ENCODE results near the gene MTPN. TPM values are rescaled to one million over a fixed set of nuclear protein-coding genes. Genes with fewer than 3 reads are reported as not detected.

The MTPN gene
- total and polyA plus RNA-seq, 10 of the 15 experiments (the other 5 are each of a cell fraction or from before 2014, with no cell fraction given), result 38.7 to 146 (median 85.4) TPM

- ChIA-PET SMC1A (ENCODE audit: uncharacterized antibody, unreplicated experiment) (interaction anchor here (1.4 to 2.4 kb wide), 6 partner anchors 10 to 39 kb away, joined by 3 to 7 read pairs (median 4); no protein-coding TSS in a partner anchor), CTCF (interaction anchor here (1.0 to 3.2 kb wide), 4 partner anchors 8 to 199 kb away, joined by 3 to 13 read pairs (median 3); no protein-coding TSS in a partner anchor), POLR2A (interaction anchor here (1.5 kb wide), 1 partner anchor 13 kb away, joined by 3 read pairs; no protein-coding TSS in a partner anchor), RAD21 (ENCODE audit: unreplicated experiment) (interaction anchor here (1.1 to 1.3 kb wide), 3 partner anchors 18 to 58 kb away, joined by 3 to 4 read pairs (median 4); no protein-coding TSS in a partner anchor)
- no peak for ATAC-seq
- Histone ChIP-seq H3K4me2 (ENCODE audit: control insufficient read depth, insufficient read depth) (no peak overlapping the region), H3K27me3 (replicated peaks in 1 of 2; ENCODE audit: control insufficient read depth in 2 of 2, insufficient read depth in 2 of 2, low read length in 1 of 2) (no peaks in the 10 kb centered on the region), H3K9me3 (replicated peaks; ENCODE audit: control insufficient read depth, insufficient read depth, low read length) (no peaks in the 10 kb centered on the region; the same call in 2 of the 3 replicates), H3K4me3 (no peak overlapping the region), H3K79me2 (ENCODE audit: control insufficient read depth, insufficient read depth, low read length) (no peaks in the 10 kb centered on the region), H3K36me3 (ENCODE audit: control insufficient read depth in 2 of 2, insufficient read depth in 2 of 2, low read length in 1 of 2) (no peaks in the 10 kb centered on the region), H3K9ac (ENCODE audit: control insufficient read depth, insufficient read depth, low read length) (no peak overlapping the region), H3K27ac (ENCODE audit: control insufficient read depth, insufficient read depth) (no peak overlapping the region), H2AFZ (ENCODE audit: control insufficient read depth, low read depth, low read length) (no peak overlapping the region), H3K4me1 (ENCODE audit: control insufficient read depth, insufficient read depth, low read length) (no peaks in the 10 kb centered on the region), H4K20me1 (ENCODE audit: control insufficient read depth, insufficient read depth) (no peaks in the 10 kb centered on the region)
- no peak for TF ChIP-seq RFX5 (IDR thresholded peaks at IDR 0.05; ENCODE audit: low read depth, low read length)
- TF ChIP-seq USF2 (IDR thresholded peaks at IDR 0.05; ENCODE audit: borderline replicate concordance, low read depth, low read length), result no peak
- TF ChIP-seq PML (IDR thresholded peaks at IDR 0.05; ENCODE audit: low read length), result no peak
- no peak for TF ChIP-seq ZNF24 (IDR thresholded peaks at IDR 0.05)
- DNase-seq (ENCODE audit: low read depth, low spot score), result no peak
- no TSS peak for BruUV-seq (replicated peaks)
- 43% methylated on average over 3 of the region's 3 CpGs for WGBS (ENCODE audit: insufficient coverage, insufficient replicate concordance, low lambda C conversion rate, missing lambda C conversion rate)
- intact Hi-C loops (cut with micrococcal nuclease; ENCODE audit: unreplicated experiment), result no loop called here
- in situ Hi-C loops (cut with MboI), result no loop called here
- no peak for FAIRE-seq
Observed at GRCh38 chr7:136000288-136000913, 23.2 kb upstream of the MTPN start.

GRCh38 chr7:135998081-135998480 lies 20.9 kb upstream of the MTPN start:
- CTCF ChIA-PET, result interaction anchor here (3.7 kb wide), 1 partner anchor 11 kb away, joined by 15 read pairs; no protein-coding TSS in a partner anchor
- TF ChIP-seq ZBTB11 (CRISPR knock-in tag; IDR thresholded peaks at IDR 0.05) (no peak), CTCF (IDR thresholded peaks at IDR 0.05 in 2 of 3, conservative IDR thresholded peaks at IDR 0.05 in 1 of 3; ENCODE audit: control insufficient read depth in 2 of 3, extremely low read depth in 1 of 3, insufficient read depth in 1 of 3, low read depth in 3 of 3, low read length in 3 of 3) (no peak), RELB (IDR thresholded peaks at IDR 0.05; ENCODE audit: low read depth) (no peak), TBL1XR1 (IDR thresholded peaks at IDR 0.05; ENCODE audit: low read depth, low read length) (no peak)

More at GRCh38 chr7:135998081-135998480, 20.9 kb upstream of the MTPN start:
- in situ Hi-C loops (cut with MboI), result no loop called here
- Histone ChIP-seq H3K9ac (ENCODE audit: control insufficient read depth, insufficient read depth, low read length) (no peak overlapping the region), H3K27ac (ENCODE audit: control insufficient read depth, insufficient read depth) (no peak overlapping the region), H3K4me1 (ENCODE audit: control insufficient read depth, insufficient read depth, low read length) (peaks cover 3% of the 10 kb centered on the region), H3K36me3 (ENCODE audit: control insufficient read depth in 2 of 2, insufficient read depth in 2 of 2, low read length in 1 of 2) (no peaks in the 10 kb centered on the region), H3K4me2 (ENCODE audit: control insufficient read depth, insufficient read depth) (no peak overlapping the region), H3K79me2 (ENCODE audit: control insufficient read depth, insufficient read depth, low read length) (no peaks in the 10 kb centered on the region), H3K27me3 (replicated peaks in 1 of 2; ENCODE audit: control insufficient read depth in 2 of 2, insufficient read depth in 2 of 2, low read length in 1 of 2) (no peaks in the 10 kb centered on the region), H3K9me3 (replicated peaks; ENCODE audit: control insufficient read depth, insufficient read depth, low read length) (no peaks in the 10 kb centered on the region; the same call in 2 of the 3 replicates), H2AFZ (ENCODE audit: control insufficient read depth, low read depth, low read length) (no peak overlapping the region), H4K20me1 (ENCODE audit: control insufficient read depth, insufficient read depth) (no peaks in the 10 kb centered on the region), H3K4me3 (no peak overlapping the region)
- BruUV-seq (replicated peaks), result no TSS peak
- POLR2A ChIA-PET, result no interaction called here
- DNase-seq (ENCODE audit: low read depth, low spot score) (no peak), FAIRE-seq (no peak), ATAC-seq (no peak)
- SMC1A ChIA-PET (ENCODE audit: uncharacterized antibody, unreplicated experiment), result no interaction called here
- intact Hi-C loops (cut with micrococcal nuclease; ENCODE audit: unreplicated experiment), result no loop called here
- RAD21 ChIA-PET (ENCODE audit: unreplicated experiment), result no interaction called here

All from GM12878 (cell line).